UCSD-AML1 (cell line): ENCODE measurements around the gene LGALS7B.
"Not testable (repeated sequence)": the region's sequence is repeated elsewhere in the genome, so short reads cannot be mapped to it uniquely, and the experiment has no call there.

ENCODE experiments used
- DNase-seq: peaks from one replicate; lab custom pipeline; 2025; ENCODE audit not compliant: unreplicated experiment; lab: John Stamatoyannopoulos, UW

The LGALS7B gene

DNA sequence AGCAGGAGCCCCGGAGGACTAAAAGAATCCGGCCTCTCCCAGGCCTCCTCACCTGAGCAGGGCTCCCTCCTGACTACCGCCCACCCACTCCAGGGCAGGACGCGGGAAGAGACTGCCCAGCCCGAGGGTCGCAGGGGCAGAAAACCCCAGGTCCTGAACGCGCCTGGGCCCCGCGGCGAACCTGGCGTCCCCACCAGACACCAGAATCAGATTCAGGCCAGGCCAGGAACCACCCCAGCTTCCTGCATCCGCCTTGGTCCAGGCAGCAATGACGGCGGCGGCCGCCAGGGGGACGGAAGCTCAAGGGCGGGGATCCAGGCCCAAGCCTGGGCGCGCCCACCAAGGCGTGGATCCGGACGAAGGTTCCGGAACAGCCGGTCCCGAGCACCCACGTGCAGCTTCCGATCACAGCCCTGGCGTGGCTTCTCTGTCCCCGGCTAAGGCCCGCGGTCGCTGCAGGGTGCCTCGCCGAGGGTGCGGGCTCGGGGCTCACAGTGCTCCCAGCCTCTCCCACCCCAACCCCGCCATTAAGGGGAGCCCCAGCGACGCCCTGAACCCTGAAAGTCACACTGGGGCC is 19.3 kb upstream of the LGALS7B start:
- no peak for DNase-seq

DNA sequence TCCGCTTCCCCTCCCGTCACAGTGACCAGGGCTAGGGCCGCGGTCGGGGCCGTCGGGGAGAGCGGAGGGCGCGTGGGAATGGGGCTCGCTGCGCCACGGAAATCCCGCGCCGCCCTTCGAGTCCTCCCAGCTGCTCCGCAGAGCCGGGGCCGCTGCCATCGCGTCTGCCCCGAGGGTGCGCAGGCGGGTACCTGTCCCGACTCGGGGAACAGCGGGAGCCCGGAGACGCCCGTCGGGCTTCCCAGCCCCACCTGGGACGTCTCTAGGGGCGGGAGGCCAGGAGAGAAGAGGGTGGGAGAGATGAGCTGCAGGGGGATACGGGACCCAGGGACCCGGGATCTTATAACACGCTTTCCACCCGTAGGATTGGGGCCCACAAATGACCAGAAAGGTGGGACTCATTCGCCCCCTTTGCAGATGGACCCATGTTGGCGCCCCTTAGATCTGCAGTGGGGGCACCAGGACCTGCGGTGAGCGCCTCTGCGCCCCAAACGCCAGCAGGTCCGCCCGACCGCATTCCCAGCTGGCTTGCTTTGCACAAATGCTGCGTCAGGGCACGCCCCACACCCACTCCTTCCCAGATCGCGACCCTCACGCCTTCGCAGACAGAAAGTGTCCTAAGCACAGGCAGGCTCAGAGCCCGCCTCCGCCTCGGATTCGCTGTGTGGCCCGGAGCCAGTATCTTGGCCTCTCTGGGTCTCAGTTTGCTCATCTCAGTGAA is 18.6 kb upstream of the LGALS7B start:
- DNase-seq = not testable (repeated sequence)

DNA sequence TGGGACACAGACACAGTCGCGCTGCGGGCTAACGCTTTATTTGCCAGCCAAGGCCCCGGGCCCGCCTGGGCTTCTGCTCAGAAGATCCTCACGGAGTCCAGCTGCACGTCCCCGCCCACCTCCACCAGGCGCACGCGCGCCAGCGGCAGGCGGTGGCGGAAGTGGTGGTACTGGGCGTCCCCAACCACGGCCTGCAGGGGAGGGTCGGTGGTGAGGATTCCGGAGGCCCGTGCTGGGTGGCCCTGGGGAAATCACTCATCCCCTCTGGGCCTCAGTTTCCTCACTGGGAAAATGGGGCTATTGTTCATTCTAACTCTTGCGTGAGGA is 18.1 kb upstream of the LGALS7B start:
- DNase-seq = not testable (repeated sequence)

DNA sequence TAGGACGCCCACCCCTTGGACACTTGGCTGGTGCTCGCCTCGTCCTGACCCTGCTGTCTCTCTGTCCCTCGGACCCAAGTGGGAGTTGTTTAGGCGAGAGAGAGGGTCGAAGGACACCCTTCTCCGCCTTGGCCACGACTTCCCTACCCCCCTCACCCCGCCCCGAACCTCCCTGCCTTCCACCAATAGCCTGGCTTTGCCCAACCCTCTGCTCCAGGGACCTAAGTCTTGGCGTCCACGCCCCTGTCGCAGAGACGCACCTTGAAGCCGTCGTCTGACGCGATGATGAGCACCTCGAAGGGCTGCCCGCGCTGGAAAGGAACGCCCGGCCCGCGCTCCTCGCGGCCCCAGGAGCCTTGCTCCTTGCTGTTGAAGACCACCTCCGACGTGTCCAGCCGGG is 17.4 kb upstream of the LGALS7B start:
- not testable (repeated sequence) for DNase-seq

DNA sequence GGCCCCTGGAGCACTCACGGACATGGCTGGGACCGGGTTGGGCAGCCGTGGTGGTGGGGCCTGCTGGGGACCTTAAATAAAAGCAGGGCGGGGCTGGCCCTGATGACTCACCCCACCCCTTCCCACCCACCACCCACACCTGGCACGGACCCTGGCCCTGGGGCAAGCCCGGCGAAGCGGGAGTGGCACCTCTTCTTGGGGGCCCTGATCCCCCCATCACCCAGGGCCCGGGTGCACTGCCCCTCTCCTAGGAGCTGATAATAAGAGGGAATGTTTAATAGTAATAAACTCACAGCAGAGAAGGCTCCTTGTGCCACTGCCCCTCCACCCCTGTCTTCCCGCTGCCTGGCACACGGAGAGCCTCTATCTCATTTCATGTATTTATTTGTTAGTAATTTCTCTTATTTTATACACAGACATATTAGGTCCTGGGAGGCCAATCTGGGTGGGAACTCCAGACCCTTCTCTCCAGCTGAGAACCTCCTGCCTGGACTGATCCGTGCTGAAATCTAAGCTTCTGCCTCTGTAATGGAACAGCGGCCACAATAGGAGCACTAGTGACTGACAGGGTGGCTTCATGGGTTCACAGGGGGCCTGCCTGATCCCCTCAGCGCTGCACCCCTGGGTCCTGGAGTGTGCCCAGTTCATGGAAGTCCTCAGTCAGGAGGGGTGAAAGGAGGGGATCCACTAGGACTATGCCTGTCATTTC is 15.4 kb upstream of the LGALS7B start, which contains the start of gene LGALS7:
Gene LGALS7, minus strand, starts transcription at position 49 of the 709 bp plus-strand sequence. Its CDS starts 25 bp downstream, at position 24.
- DNase-seq = no peak

DNA sequence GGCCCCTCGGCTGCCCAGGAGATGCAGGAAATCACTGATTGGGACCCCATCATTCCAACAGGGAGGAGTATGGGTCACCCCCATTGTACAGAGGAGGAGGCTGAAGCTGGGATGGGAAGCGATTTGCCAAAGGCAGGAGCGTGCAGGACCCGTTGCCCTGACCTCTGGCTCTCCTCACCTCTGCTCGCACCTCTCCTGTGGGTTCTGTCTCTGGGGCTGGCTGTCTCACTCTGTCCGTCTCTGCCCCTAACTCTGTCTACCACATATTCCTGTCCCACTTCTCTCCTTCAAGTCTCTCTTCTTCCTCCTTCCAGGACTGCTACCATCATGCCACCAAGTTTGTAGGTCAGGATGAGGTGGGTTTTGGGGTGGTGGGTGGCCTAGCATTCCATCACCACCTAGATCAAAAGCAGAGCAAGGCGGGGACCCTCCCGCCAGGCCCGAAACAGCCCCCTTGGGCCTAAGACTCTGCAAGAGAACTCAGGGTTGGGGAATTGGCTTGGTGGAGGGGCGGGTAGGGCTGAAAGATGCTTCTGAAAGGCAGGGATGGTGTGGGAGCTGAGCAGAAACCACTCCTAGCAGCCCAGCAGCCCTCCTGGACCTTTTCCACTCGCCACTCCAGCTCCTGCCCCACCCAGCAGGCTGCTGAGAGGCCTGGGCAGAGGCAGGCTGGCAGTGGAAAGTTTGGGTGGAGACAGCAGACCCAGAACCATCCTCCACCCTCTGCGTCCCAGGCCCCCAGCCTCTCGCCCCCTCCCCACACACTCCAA is 14.6 kb upstream of the LGALS7B start:
- DNase-seq = no peak

DNA sequence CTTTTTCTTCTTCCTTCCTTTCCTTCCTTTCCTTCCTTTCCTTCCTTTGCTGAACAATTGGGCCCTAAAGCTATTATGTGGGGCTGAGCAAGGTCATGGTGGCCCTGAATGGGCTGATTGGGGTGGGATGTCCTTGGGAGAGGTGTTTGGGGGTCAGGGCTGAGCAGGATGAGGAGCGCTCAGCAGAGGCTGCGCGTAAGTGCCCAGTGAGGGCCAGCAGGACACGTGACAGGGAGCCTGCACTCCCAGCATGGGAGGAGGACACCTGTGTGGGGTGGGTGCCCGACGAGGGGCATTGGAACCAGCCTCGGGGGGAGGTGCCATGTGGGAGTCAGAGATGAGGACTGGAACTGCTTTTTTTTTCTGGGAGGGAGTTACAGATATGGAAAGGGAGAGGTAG is 10.3 kb upstream of the LGALS7B start:
- DNase-seq = no peak

DNA sequence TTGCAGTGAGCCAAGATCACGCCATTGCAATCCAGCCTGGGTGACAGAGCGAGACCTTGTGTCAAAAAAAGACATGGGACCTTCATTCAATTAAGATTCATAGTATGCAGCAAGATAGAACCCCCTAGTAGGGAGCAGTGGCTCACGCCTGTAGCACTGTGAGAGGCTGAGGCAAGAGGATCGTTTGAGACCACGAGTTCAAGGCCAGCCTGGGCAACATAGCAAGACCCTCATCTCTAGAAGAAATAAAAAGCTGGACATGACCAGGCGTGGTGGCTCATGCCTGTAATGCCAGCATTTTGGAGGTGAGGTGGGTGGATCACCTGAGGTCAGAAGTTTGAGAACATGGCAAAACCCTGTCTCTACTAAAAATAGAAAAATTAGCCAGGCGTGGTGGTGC is 8.6 kb upstream of the LGALS7B start:
- DNase-seq = no peak

DNA sequence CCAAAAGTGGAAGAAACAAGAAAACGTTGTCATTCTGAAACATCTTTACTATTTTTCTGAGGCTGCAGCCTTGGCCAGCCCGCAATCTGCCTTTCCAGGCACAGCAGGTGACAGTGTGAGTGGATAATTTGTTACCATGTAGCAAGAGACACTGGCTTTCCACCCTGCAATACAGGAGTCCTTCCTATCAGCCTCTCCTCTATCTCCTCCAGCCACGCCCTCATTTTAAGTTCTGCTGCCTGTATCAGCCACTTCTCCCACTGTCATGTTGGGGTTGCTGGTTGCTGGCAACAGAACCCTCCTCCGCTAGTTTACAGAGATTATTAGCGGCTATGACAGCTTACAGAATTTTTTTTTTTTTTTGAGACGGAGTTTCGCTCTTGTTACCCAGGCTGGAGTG is 7.9 kb upstream of the LGALS7B start:
- DNase-seq = no peak

DNA sequence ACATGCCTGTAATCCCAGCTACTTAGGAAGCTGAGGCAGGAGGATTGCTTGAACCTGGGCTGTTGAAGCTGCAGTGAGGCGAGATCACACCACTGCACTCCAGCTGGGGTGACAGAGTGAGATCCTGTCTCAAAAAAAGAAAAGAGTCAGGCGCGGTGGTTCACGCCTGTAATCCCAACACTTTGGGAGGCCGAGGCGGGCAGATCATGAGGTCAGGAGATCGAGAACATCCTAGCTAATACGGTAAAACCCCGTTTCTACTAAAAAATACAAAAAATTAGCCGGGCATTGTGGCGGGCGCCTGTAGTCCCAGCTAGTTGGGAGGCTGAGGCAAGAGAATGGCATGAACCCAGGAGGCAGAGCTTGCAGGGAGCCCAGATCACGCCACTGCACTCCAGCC is 6.8 kb upstream of the LGALS7B start:
- DNase-seq = not testable (repeated sequence)

DNA sequence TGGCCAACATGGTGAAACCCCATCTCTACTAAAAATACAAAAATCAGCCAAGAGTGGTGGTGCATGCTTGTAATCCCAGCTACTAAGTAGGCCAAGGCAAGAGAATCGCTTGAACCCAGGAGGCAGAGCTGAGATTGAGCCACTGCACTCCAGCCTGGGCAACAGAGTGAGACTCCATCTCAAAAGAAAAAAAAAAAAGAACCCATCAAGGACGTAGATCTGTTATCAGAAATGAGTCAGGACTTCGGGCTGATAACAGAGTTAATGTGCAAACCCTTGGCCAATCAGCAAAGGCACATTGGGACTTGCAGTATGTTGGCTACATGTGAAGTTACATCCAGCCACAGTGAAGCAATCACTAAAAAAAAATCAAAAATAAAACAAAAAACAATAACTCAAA is 4.8 kb upstream of the LGALS7B start:
- no peak for DNase-seq

DNA sequence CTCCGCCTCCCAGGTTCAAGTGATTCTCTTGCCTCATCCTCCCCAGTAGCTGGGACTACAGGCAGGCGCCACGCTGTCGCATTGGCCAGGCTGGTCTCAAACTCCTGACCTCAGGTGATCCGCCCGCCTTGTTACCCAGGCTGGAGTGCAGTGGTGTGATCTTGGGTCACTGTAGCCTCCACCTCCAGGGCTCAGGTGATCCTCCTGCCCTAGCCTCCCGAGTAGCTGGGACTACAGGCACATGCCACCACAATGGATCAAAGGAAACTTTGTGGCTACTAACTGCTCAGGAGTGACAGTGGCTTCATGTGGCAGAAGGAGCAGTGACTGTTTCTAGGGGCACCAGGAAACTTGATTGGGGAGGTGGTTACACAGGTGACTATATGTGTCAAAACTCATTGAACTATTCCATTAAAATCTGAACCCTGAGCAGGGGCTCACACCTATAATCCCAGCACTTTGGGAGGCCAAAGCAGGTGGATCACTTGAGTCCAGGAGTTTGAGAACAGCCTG is 3.8 kb upstream of the LGALS7B start:
- DNase-seq = no peak

DNA sequence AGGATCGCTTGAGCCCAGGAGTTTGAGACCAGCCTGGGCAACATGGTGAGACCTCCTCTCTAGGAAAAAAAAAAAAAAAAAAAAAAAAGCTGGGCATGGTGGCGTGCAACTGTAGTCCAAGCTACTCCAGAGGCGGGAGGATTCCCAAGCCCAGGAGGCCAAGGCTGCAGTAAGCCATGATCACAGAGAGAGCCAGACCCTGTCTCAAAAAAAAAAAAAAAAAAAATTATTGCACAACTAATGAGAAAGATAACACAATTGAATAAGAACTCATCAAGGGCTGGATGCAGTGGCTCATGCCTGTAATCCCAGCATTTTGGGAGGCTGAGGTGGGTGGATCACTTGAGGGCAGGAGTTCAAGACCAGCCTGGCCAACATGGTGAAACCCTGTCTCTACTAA is 2.9 kb upstream of the LGALS7B start:
- DNase-seq = not testable (repeated sequence)

DNA sequence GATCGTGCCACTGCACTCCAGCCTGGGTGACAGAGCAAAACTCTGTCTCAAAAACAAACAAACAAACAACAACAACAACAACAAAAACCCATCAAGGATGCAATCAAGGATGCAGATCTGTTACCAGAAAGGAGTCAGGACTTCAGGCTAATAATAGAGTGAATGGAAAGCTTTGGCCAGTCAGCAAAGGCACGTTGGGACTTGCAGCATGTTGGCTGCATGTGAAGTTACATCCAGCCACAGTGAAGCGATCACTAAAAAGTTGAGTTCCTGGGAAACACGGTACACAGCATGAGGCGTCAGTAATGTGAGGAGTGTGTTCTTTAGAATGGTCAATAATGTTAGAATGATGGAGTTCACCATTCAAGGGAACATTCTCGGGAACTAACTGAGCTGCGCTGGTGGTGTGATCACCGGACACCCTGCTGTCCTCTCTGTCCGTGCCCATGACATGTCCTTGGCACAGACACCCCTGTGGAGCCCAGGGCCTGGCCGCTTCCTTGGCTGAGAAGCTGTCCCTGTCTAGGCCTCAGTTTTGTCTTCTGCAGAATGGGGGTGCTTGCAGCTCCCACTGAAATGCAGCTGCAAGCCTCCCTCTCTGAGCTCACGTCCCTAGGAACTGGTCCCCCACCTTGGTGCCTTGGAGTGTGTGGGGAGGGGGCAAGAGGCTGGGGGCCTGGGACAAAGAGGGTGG is 2.3 kb upstream of the LGALS7B start:
- no peak for DNase-seq

DNA sequence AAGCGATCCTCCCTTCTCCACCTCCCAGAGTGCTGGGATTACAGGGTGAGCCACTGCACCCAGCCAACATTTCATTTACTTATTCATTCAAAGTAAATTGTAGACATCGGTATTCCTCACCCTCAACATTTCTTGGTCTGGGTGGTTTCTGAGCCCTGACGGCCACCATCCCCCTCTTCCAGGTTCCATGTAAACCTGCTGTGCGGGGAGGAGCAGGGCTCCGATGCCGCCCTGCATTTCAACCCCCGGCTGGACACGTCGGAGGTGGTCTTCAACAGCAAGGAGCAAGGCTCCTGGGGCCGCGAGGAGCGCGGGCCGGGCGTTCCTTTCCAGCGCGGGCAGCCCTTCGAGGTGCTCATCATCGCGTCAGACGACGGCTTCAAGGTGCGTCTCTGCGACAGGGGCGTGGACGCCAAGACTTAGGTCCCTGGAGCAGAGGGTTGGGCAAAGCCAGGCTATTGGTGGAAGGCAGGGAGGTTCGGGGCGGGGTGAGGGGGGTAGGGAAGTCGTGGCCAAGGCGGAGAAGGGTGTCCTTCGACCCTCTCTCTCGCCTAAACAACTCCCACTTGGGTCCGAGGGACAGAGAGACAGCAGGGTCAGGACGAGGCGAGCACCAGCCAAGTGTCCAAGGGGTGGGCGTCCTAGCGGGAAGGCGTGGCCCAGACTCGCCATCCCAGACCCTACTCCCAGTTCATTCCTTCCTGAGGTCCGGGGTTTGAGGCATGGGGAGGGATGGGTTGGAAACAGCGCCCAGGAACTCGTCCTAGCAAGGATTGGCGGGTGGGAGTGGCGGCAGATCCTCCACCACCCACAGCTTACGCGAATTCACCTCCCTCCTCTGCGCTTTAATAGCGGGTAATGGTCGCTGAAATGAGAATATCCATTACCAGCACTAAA is 1.8 kb downstream of the LGALS7B start:
- not testable (repeated sequence) for DNase-seq

DNA sequence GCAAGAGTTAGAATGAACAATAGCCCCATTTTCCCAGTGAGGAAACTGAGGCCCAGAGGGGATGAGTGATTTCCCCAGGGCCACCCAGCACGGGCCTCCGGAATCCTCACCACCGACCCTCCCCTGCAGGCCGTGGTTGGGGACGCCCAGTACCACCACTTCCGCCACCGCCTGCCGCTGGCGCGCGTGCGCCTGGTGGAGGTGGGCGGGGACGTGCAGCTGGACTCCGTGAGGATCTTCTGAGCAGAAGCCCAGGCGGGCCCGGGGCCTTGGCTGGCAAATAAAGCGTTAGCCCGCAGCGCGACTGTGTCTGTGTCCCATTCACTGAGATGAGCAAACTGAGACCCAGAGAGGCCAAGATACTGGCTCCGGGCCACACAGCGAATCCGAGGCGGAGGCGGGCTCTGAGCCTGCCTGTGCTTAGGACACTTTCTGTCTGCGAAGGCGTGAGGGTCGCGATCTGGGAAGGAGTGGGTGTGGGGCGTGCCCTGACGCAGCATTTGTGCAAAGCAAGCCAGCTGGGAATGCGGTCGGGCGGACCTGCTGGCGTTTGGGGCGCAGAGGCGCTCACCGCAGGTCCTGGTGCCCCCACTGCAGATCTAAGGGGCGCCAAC is 2.6 kb downstream of the LGALS7B start:
- DNase-seq = not testable (repeated sequence)

DNA sequence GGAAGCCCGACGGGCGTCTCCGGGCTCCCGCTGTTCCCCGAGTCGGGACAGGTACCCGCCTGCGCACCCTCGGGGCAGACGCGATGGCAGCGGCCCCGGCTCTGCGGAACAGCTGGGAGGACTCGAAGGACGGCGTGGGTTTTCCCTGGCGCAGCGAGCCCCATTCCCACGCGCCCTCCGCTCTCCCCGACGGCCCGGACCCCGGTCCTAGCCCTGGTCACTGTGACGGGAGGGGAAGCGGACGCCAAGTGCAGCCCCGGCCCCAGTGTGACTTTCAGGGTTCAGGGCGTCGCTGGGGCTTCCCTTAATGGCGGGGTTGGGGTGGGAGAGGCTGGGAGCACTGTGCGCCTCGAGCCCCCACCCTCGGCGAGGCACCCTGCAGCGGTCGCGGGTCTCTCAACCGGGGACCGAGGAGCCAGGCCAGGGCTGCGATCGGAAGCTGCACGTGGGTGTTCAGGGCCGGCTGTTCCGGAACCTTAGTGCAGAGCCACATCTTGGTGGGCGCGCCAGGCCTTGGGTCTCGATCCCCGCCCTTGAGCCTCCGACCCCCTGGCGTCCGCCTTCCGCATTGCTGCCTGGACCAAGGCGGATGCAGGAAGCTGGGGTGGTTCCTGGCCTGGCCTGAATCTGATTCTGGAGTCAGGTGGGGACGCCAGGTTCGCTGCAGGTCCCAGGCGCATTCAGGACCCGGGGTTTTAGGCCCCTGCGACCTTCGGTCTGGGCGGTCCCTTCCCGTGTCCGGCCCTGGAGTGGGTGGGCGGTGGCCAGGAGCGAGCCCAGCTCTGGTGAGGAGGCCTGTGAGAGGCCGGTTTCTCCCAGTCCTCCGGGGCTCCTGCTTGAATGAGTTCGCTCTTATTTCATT is 3.5 kb downstream of the LGALS7B start:
- no peak for DNase-seq

DNA sequence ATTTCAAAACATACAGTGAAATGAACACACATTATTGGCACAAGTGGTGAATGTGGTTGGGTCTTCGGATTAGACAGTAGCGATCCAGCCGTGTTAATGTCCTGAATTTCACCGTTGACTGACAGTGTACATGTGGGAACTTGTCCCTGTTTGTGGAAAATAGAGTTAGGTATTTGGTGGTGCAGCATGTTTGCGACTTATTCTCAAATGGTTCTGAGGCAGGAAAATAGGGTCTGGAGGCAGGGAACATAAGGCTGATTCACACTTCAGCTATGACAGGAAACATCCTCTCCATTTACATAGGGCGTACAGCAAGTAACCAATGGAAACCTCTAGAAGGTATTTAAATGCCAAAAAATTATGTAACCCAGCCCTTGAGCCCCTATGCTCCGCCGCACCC is 4.2 kb downstream of the LGALS7B start:
- no peak for DNase-seq
